HepG2 (cell line): ENCODE data around the gene BDH2. TPM values are rescaled to one million over a fixed set of nuclear protein-coding genes. Genes with fewer than 3 reads are reported as not detected.

Source experiments
- ERF ChIP-seq: IDR thresholded peaks from 2 replicates; pipeline ENCODE4 v1.6.1; 2018; ENCODE audit warnings: missing biosample characterization, missing genetic modification reagents
- FOXO1 ChIP-seq: sonication (generic); formaldehyde crosslinking; IDR thresholded peaks from 2 replicates; pipeline ENCODE4 v1.4.0; 2020; ENCODE audit warnings: missing genetic modification reagents
- KAT7 ChIP-seq: IDR thresholded peaks from 2 replicates; pipeline ENCODE4 v1.6.1; 2018; ENCODE audit warnings: borderline replicate concordance, missing compliant biosample characterization
- MYNN ChIP-seq: sonication (generic); formaldehyde crosslinking; IDR thresholded peaks from 2 replicates; pipeline ENCODE4 v1.4.0; 2020; ENCODE audit warnings: mild to moderate bottlenecking, low read depth, missing genetic modification reagents
- NFE2 ChIP-seq: sonication (generic); formaldehyde crosslinking; IDR thresholded peaks from 2 replicates; pipeline ENCODE4 v1.4.0; 2020; ENCODE audit warnings: missing genetic modification reagents
- NFKBIZ ChIP-seq: IDR thresholded peaks from 2 replicates; pipeline ENCODE4 v1.6.1; 2018; ENCODE audit warnings: missing genetic modification reagents, missing compliant biosample characterization
- SIN3A ChIP-seq: IDR thresholded peaks from 2 replicates; pipeline ENCODE4 v1.6.1; 2011; ENCODE audit warnings: low read depth, mild to moderate bottlenecking, control low read depth, low read length, borderline replicate concordance
- SNAI1 ChIP-seq: sonication (generic); formaldehyde crosslinking; IDR thresholded peaks from 2 replicates; pipeline ENCODE4 v1.5.0; 2020; ENCODE audit warnings: mild to moderate bottlenecking, missing genetic modification reagents, borderline replicate concordance
- ZBTB21 ChIP-seq: sonication (generic); formaldehyde crosslinking; IDR thresholded peaks from 2 replicates; pipeline ENCODE4 v1.4.0; 2020; ENCODE audit warnings: missing genetic modification reagents
- ZBTB7A ChIP-seq: sonication (generic); formaldehyde crosslinking; IDR thresholded peaks from 2 replicates; pipeline ENCODE4 v1.8.0; 2022; ENCODE audit warnings: mild to moderate bottlenecking, missing genetic modification reagents
- ZMYM2 ChIP-seq: sonication (generic); formaldehyde crosslinking; IDR thresholded peaks from 2 replicates; pipeline ENCODE4 v1.8.0; 2022; ENCODE audit warnings: mild to moderate bottlenecking, missing genetic modification reagents
- ZNF263 ChIP-seq: sonication (generic); formaldehyde crosslinking; IDR thresholded peaks from 2 replicates; pipeline ENCODE4 v1.4.0; 2020; ENCODE audit warnings: missing genetic modification reagents
- ZNF317 ChIP-seq: sonication (generic); formaldehyde crosslinking; IDR thresholded peaks from 2 replicates; pipeline ENCODE4 v1.5.0; 2020; ENCODE audit warnings: mild to moderate bottlenecking, missing genetic modification reagents
- ZNF329 ChIP-seq: sonication (generic); formaldehyde crosslinking; IDR thresholded peaks from 2 replicates; pipeline ENCODE4 v1.9.0; 2021; ENCODE audit warnings: low read depth, mild to moderate bottlenecking, missing genetic modification reagents
- ZNF776 ChIP-seq: sonication (generic); formaldehyde crosslinking; IDR thresholded peaks from 2 replicates; pipeline ENCODE4 v1.4.0; 2020; ENCODE audit warnings: mild to moderate bottlenecking, missing genetic modification reagents
- ZNF878 ChIP-seq: sonication (generic); formaldehyde crosslinking; IDR thresholded peaks from 2 replicates; pipeline ENCODE4 v1.8.1; 2023; ENCODE audit warnings: mild to moderate bottlenecking, missing genetic modification reagents, moderate library complexity
- polyA plus RNA-seq, 8 experiments: library from polyadenylated mRNA; depleted of rRNA in 3 of 8; stranded (reverse) in 7 of 8; unstranded in 1 of 8; fragments of >200 nt; fragmentation: Illumina TruSeq in 4 of 8; extraction: Trizol in 4 of 8; gene quantifications; 2 replicates each; pipeline versions ENCODE4 v1.2.1 to v1.2.3, GENCODE V29; 2011 to 2016; ENCODE audit warnings: low read depth in 4 of 8, missing spikeins in 1 of 8, mixed read lengths in 1 of 8; ENCODE audit not compliant: insufficient read depth in 1 of 8
- total RNA-seq, 5 experiments: library from RNA; depleted of rRNA; stranded (reverse); fragments of >200 nt; fragmentation: Illumina TruSeq; extraction: Trizol; gene quantifications; 2 replicates each; pipeline ENCODE4 v1.2.3, GENCODE V29; 2016; ENCODE audit warnings: low read depth in 1 of 5
- TF ChIP-seq, protein P1 (sequence below): sonication (generic); formaldehyde crosslinking; IDR thresholded peaks from 2 replicates; pipeline ENCODE4 v1.8.0; 2022; ENCODE audit warnings: missing genetic modification reagents, mild to moderate bottlenecking, inconsistent platforms, borderline replicate concordance
- TF ChIP-seq, protein P2 (sequence below), 2 experiments: sonication (generic) in 1 of 2; formaldehyde crosslinking in 1 of 2; IDR thresholded peaks; 2 replicates each; pipeline versions ENCODE4 v1.4.0 to v1.6.1; 2018 to 2020; ENCODE audit warnings: missing genetic modification reagents in 2 of 2, borderline replicate concordance in 1 of 2, low read depth in 1 of 2, mild to moderate bottlenecking in 1 of 2, missing biosample characterization in 1 of 2
- TF ChIP-seq, protein P3 (sequence below): IDR thresholded peaks from 2 replicates; pipeline ENCODE4 v1.6.1; 2016; ENCODE audit warnings: mild to moderate bottlenecking
- TF ChIP-seq, protein P4 (sequence below): sonication (generic); formaldehyde crosslinking; conservative IDR thresholded peaks from 2 replicates; pipeline ENCODE4 v1.4.0; 2020; ENCODE audit warnings: missing genetic modification reagents
- TF ChIP-seq, protein P5 (sequence below): IDR thresholded peaks from 2 replicates; pipeline ENCODE4 v1.6.1; 2016

Gene BDH2
- total and polyA plus RNA-seq, 2 of the 13 experiments (the other 11 are each of a cell fraction or from before 2014, with no cell fraction given) = 34.8 to 46.2 TPM

DNA sequence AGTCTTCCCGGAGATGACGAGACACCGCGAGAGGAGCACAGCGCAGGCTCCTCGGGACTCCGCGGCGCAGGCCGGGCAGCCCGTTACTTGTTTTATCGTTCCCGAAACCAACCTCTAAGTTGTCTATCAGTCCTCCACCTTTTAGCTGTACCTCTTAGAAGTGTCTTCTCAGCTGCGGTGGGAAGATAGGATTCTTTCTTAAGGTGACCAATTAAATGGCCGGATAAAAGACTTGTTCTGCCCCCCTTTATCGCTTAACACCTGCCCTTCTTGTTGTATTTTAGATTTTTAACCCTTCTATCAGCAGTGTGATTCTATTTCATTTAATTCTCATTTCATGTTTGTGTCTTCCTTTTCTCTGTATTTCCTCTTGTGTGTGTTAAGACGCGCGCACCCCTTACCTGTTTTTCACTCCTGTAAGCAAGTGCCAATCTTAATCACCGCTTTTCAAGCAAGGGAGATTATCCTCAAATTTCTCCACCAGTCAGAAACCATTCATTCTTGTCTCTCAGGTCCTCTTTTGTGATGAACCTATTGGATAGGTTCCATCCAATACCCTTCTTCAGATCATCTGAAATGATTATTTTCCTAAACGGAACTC, 22.8 kb downstream of the BDH2 start, which contains the start of gene SLC9B2 (continued):
- TF ChIP-seq, protein P1, sequence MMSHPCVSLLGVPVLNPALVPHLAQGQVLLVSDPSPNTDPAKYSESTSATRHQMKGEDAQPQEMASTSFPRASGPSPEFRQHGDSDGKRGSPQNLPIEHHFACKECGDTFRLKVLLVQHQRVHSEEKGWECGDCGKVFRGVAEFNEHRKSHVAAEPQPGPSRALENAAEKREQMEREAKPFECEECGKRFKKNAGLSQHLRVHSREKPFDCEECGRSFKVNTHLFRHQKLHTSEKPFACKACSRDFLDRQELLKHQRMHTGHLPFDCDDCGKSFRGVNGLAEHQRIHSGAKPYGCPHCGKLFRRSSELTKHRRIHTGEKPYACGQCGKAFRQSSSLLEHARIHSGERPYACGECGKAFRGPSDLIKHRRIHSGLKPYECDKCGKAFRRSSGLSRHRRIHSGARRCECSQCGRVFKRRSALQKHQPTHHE = 0 out of 2 replicates have a peak, but pooled peaks have one; percentile 1
- TF ChIP-seq ZBTB7A (CRISPR knock-in tag) = 0 out of 2 replicates have a peak, but pooled peaks have one; percentile 0
- 0 out of 2 replicates have a peak, but pooled peaks have one; percentile 15 for TF ChIP-seq ZNF317 (CRISPR knock-in tag)
- peak; percentile 94 for TF ChIP-seq ZNF263 (CRISPR knock-in tag)
- TF ChIP-seq, protein P2, sequence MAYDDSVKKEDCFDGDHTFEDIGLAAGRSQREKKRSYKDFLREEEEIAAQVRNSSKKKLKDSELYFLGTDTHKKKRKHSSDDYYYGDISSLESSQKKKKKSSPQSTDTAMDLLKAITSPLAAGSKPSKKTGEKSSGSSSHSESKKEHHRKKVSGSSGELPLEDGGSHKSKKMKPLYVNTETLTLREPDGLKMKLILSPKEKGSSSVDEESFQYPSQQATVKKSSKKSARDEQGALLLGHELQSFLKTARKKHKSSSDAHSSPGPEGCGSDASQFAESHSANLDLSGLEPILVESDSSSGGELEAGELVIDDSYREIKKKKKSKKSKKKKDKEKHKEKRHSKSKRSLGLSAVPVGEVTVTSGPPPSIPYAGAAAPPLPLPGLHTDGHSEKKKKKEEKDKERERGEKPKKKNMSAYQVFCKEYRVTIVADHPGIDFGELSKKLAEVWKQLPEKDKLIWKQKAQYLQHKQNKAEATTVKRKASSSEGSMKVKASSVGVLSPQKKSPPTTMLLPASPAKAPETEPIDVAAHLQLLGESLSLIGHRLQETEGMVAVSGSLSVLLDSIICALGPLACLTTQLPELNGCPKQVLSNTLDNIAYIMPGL (CRISPR knock-in tag; IDR thresholded peaks at IDR 0.05; ENCODE audit: borderline replicate concordance in 1 of 2, low read depth in 1 of 2) = 0 out of 4 replicates have a peak, but pooled peaks have one; percentile 20 to 68
- TF ChIP-seq, protein P3, sequence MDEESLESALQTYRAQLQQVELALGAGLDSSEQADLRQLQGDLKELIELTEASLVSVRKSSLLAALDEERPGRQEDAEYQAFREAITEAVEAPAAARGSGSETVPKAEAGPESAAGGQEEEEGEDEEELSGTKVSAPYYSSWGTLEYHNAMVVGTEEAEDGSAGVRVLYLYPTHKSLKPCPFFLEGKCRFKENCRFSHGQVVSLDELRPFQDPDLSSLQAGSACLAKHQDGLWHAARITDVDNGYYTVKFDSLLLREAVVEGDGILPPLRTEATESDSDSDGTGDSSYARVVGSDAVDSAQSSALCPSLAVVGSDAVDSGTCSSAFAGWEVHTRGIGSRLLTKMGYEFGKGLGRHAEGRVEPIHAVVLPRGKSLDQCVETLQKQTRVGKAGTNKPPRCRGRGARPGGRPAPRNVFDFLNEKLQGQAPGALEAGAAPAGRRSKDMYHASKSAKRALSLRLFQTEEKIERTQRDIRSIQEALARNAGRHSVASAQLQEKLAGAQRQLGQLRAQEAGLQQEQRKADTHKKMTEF (CRISPR knock-in tag) = peak; percentile 53; the same call in 1 of the 2 replicates
- TF ChIP-seq KAT7 (CRISPR knock-in tag) = 0 out of 2 replicates have a peak, but pooled peaks have one; percentile 14
- TF ChIP-seq, protein P4, sequence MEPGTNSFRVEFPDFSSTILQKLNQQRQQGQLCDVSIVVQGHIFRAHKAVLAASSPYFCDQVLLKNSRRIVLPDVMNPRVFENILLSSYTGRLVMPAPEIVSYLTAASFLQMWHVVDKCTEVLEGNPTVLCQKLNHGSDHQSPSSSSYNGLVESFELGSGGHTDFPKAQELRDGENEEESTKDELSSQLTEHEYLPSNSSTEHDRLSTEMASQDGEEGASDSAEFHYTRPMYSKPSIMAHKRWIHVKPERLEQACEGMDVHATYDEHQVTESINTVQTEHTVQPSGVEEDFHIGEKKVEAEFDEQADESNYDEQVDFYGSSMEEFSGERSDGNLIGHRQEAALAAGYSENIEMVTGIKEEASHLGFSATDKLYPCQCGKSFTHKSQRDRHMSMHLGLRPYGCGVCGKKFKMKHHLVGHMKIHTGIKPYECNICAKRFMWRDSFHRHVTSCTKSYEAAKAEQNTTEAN (CRISPR knock-in tag) = peak; percentile 52; the same call in 1 of the 2 replicates
- TF ChIP-seq, protein P5, sequence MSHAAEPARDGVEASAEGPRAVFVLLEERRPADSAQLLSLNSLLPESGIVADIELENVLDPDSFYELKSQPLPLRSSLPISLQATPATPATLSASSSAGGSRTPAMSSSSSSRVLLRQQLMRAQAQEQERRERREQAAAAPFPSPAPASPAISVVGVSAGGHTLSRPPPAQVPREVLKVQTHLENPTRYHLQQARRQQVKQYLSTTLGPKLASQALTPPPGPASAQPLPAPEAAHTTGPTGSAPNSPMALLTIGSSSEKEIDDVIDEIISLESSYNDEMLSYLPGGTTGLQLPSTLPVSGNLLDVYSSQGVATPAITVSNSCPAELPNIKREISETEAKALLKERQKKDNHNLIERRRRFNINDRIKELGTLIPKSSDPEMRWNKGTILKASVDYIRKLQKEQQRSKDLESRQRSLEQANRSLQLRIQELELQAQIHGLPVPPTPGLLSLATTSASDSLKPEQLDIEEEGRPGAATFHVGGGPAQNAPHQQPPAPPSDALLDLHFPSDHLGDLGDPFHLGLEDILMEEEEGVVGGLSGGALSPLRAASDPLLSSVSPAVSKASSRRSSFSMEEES (CRISPR knock-in tag) = no peak
- peak; percentile 31; the same call in 1 of the 2 replicates for TF ChIP-seq SNAI1
- 0 out of 2 replicates have a peak, but pooled peaks have one; percentile 9 for TF ChIP-seq ERF (CRISPR knock-in tag)
- no peak for TF ChIP-seq ZMYM2
- 0 out of 2 replicates have a peak, but pooled peaks have one; percentile 17 for TF ChIP-seq ZNF329 (CRISPR knock-in tag)
- 0 out of 2 replicates have a peak, but pooled peaks have one; percentile 2 for TF ChIP-seq ZNF776 (CRISPR knock-in tag)
- TF ChIP-seq SIN3A = 0 out of 2 replicates have a peak, but pooled peaks have one; percentile 21
- 0 out of 2 replicates have a peak, but pooled peaks have one; percentile 4 for TF ChIP-seq NFKBIZ (CRISPR knock-in tag)
- no peak for TF ChIP-seq FOXO1 (CRISPR knock-in tag)
- TF ChIP-seq NFE2 (CRISPR knock-in tag) = no peak
- TF ChIP-seq MYNN (CRISPR knock-in tag) = no peak
- peak; percentile 24; the same call in 1 of the 2 replicates for TF ChIP-seq ZBTB21 (CRISPR knock-in tag)
- 0 out of 2 replicates have a peak, but pooled peaks have one; percentile 63 for TF ChIP-seq ZNF878 (CRISPR knock-in tag)
